Caco-2 (cell line): ENCODE measurements around the gene SSH2. TPM values are rescaled to one million over a fixed set of nuclear protein-coding genes. Genes with fewer than 3 reads are reported as not detected.
A peak's percentile ranks its signal among the peaks of the same experiment; 100 is the strongest.

Experiments used
- BruUV-seq: library from RNA; stranded (reverse); fragments of 400-500 nt; replicated peaks from 2 replicates; lab custom pipeline; 2021; lab: Mats Ljungman, UMichigan
- CTCF ChIA-PET: fragments of 300-600 bp; sonication (Branson Sonifier 250); formaldehyde crosslinking; loops from one replicate; lab custom pipeline; 2022; ENCODE audit warnings: antibody characterized with exemption; lab: Charles Lee
- POLR2A ChIA-PET: fragments of 300-600 bp; sonication (Branson Sonifier 250); formaldehyde crosslinking; loops from one replicate; lab custom pipeline; 2022; ENCODE audit warnings: antibody characterized with exemption; lab: Charles Lee
- DNase-seq, 2 experiments: peaks; one replicate each; pipeline versions ENCODE4 v3.0.0 to v3.0.0-alpha.2; 2020 to 2022
- H3K27me3 ChIP-seq: replicated peaks from 2 replicates; pipeline ENCODE4 v1.6.0; 2011; ENCODE audit warnings: low read length; ENCODE audit not compliant: control insufficient read depth, insufficient read depth
- H3K36me3 ChIP-seq: 2 replicates; pipeline ENCODE4 v1.5.1; 2011; ENCODE audit warnings: low read length; ENCODE audit not compliant: control insufficient read depth, insufficient read depth
- H3K4me1 ChIP-seq: fragments of 250-450 bp; sonication (Bioruptor Pico); 2 replicates; pipeline ENCODE4 v1.5.1; 2020; ENCODE audit warnings: mild to moderate bottlenecking
- H3K4me3 ChIP-seq: 2 replicates; pipeline ENCODE4 v1.5.1; 2011; ENCODE audit warnings: low read depth, mild to moderate bottlenecking, control low read depth, low read length
- H3K9me3 ChIP-seq: fragments of 250-450 bp; sonication (Bioruptor Pico); 2 replicates; pipeline ENCODE4 v1.5.1; 2020; ENCODE audit warnings: mild to moderate bottlenecking, moderate library complexity
- H3K27ac Mint-ChIP-seq: one replicate; pipeline ENCODE4 v1.8.0; 2022; ENCODE audit warnings: mixed read lengths; ENCODE audit not compliant: unreplicated experiment
- H3K27me3 Mint-ChIP-seq: one replicate; pipeline ENCODE4 v1.8.0; 2022; ENCODE audit warnings: mixed read lengths; ENCODE audit not compliant: insufficient read depth, unreplicated experiment
- H3K36me3 Mint-ChIP-seq: one replicate; pipeline ENCODE4 v1.8.0; 2022; ENCODE audit warnings: mild to moderate bottlenecking, mixed read lengths; ENCODE audit not compliant: insufficient read depth, unreplicated experiment
- H3K4me1 Mint-ChIP-seq: one replicate; pipeline ENCODE4 v1.8.0; 2022; ENCODE audit warnings: low read depth, mixed read lengths; ENCODE audit not compliant: unreplicated experiment
- H3K4me3 Mint-ChIP-seq: one replicate; pipeline ENCODE4 v1.8.0; 2022; ENCODE audit warnings: mild to moderate bottlenecking, moderate library complexity, mixed read lengths; ENCODE audit not compliant: unreplicated experiment
- H3K9me3 Mint-ChIP-seq: one replicate; pipeline ENCODE4 v1.8.0; 2022; ENCODE audit warnings: mixed read lengths; ENCODE audit not compliant: unreplicated experiment
- CTCF ChIP-seq, 2 experiments: fragments of 200-600 bp in 1 of 2; IDR thresholded peaks; 1 replicate in 1 of 2; 2 replicates in 1 of 2; pipeline versions ENCODE4 v1.5.1 to v1.8.0; 2011 to 2022; ENCODE audit warnings: antibody characterized with exemption in 1 of 2, control low read depth in 1 of 2, inconsistent platforms in 1 of 2, low read depth in 1 of 2, low read length in 1 of 2, mild to moderate bottlenecking in 1 of 2, moderate library complexity in 1 of 2; ENCODE audit not compliant: insufficient read depth in 1 of 2, severe bottlenecking in 1 of 2, unreplicated experiment in 1 of 2
- intact Hi-C: fragments of 100-400 bp; cut with micrococcal nuclease; formaldehyde crosslinking; loops from one replicate; pipeline ENCODE4 v1.10.0; 2022; ENCODE audit not compliant: unreplicated experiment
- total RNA-seq: library from RNA; stranded (reverse); gene quantifications from 2 replicates; pipeline ENCODE4 v1.2.3, GENCODE V29; 2022

Gene SSH2
- total RNA-seq, 1 experiment from 2014 or later: 48.2 TPM

- Mint-ChIP-seq H3K9me3 (no peaks in the 10 kb centered on the region), H3K36me3 (no peaks in the 10 kb centered on the region), H3K27ac (peak overlapping the region; percentile 35), H3K27me3 (no peaks in the 10 kb centered on the region), H3K4me3 (peak overlapping the region; percentile 11), H3K4me1 (peaks cover 28% of the 10 kb centered on the region)
- H3K36me3 ChIP-seq: no peaks in the 10 kb centered on the region; the same call in 1 of the 2 replicates
- ChIA-PET POLR2A (no interaction called here), CTCF (interaction anchor here (0.5 to 1.2 kb wide), 3 partner anchors 12 to 416 kb away, joined by 3 to 7 read pairs (median 7); no protein-coding TSS in a partner anchor)
- intact Hi-C loops: loop anchor here (2.0 kb wide), 1 partner anchor 16 kb away; no protein-coding TSS in a partner anchor
- DNase-seq: no peak
- BruUV-seq: TSS peak; percentile 19
- peaks cover 39% of the 10 kb centered on the region for H3K4me1 ChIP-seq
- TF ChIP-seq CTCF (IDR thresholded peaks at IDR 0.05; ENCODE audit: insufficient read depth in 1 of 2, low read depth in 1 of 2, low read length in 1 of 2, severe bottlenecking in 1 of 2, unreplicated experiment in 1 of 2): no peak
- H3K4me3 ChIP-seq: no peak overlapping the region
- no peaks in the 10 kb centered on the region for H3K9me3 ChIP-seq
- no peaks in the 10 kb centered on the region for H3K27me3 ChIP-seq
Observed at GRCh38 chr17:29710520-29710884, 219.5 kb downstream of the SSH2 start.

DNA sequence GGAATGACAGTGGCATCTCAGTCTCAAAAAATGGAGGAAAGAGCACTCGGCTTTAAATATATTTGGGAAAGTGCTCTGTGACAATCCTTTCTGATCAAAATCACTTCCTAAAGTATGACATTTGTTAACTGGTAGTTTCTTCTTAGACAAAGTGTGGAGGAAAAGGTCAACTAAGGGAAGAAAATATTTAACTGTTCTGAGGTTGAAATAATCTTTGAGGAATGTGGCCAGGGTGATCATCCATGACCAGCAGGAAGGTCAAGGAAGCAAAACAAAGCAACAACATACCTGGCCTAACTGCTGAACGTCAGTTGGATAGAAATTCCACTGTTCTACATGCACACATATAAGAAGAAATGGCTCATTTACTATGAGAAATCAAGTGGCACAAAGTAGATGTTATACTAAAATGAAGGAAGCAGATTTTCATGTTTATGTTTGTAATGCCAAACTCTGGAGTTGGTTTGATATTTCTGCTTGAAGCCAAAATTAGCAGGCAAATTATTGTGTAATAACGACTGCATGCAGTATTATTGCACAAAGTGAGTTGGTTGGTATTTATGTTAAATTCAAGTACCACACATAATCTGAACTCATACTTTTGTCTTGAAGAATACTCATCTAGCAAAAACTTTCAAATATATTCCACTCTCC, 220.0 kb downstream of the SSH2 start:
- ChIA-PET POLR2A (no interaction called here), CTCF (interaction anchor here (1.2 kb wide), 1 partner anchor 13 kb away, joined by 7 read pairs; no protein-coding TSS in a partner anchor)
- Mint-ChIP-seq H3K4me3 (peak overlapping the region; percentile 11), H3K27ac (peak overlapping the region; percentile 35), H3K36me3 (no peaks in the 10 kb centered on the region), H3K9me3 (no peaks in the 10 kb centered on the region), H3K4me1 (peaks cover 28% of the 10 kb centered on the region), H3K27me3 (no peaks in the 10 kb centered on the region)
- Histone ChIP-seq H3K36me3 (no peaks in the 10 kb centered on the region; the same call in 1 of the 2 replicates), H3K4me3 (no peak overlapping the region), H3K27me3 (no peaks in the 10 kb centered on the region), H3K9me3 (no peaks in the 10 kb centered on the region), H3K4me1 (peaks cover 39% of the 10 kb centered on the region)
- DNase-seq: no peak
- BruUV-seq: no TSS peak
- TF ChIP-seq CTCF (IDR thresholded peaks at IDR 0.05; ENCODE audit: insufficient read depth in 1 of 2, low read depth in 1 of 2, low read length in 1 of 2, severe bottlenecking in 1 of 2, unreplicated experiment in 1 of 2): no peak
- intact Hi-C loops: loop anchor here (2.0 kb wide), 1 partner anchor 17 kb away; no protein-coding TSS in a partner anchor

DNA sequence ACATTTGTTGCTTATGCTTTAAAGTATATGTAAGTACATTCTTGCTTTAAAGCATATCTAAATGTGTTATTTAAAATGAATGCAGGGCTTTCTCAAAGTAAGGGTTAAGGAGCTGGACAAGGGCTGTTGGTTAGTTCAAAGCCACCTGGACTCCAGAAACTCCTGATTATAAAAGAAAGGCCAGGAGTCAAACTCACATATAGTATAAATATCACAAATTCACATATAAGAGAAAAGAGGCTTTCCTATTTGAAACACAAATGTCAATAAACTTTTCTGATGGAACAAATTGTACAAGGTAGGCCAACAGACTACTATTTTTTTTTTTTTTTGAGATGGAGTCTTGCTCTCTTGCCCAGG, 222.8 kb downstream of the SSH2 start:
- Mint-ChIP-seq H3K27me3 (no peaks in the 10 kb centered on the region), H3K4me3 (no peak overlapping the region), H3K27ac (no peak overlapping the region), H3K36me3 (peaks cover 7% of the 10 kb centered on the region), H3K9me3 (no peaks in the 10 kb centered on the region), H3K4me1 (peaks cover 27% of the 10 kb centered on the region)
- H3K27me3 ChIP-seq: no peaks in the 10 kb centered on the region
- H3K9me3 ChIP-seq: no peaks in the 10 kb centered on the region
- BruUV-seq: no TSS peak
- no peak for DNase-seq
- peaks cover 32% of the 10 kb centered on the region for H3K4me1 ChIP-seq
- no peaks in the 10 kb centered on the region for H3K36me3 ChIP-seq
- POLR2A ChIA-PET: no interaction called here
- intact Hi-C loops: no loop called here
- no peak overlapping the region for H3K4me3 ChIP-seq
- CTCF ChIA-PET: no interaction called here
- TF ChIP-seq CTCF (IDR thresholded peaks at IDR 0.05; ENCODE audit: insufficient read depth in 1 of 2, low read depth in 1 of 2, low read length in 1 of 2, severe bottlenecking in 1 of 2, unreplicated experiment in 1 of 2): no peak
